Activated B cell treated with CpG ODN at 0.5 μM for 24 hours (primary cell): ENCODE results near the gene CTCF. TPM values are rescaled to one million over a fixed set of nuclear protein-coding genes. Genes with fewer than 3 reads are reported as not detected.

ENCODE experiments used
- ATAC-seq: fragments of 200-7000 bp; cut with Tn5 transposase; one replicate; pipeline ENCODE4 v1.10.0; 2021; ENCODE audit warnings: low read depth, mild to moderate bottlenecking, moderate library complexity
- CTCF ChIA-PET: fragments of 350-600 bp; sonication (Branson Sonifier 250); formaldehyde crosslinking; loops from one replicate; lab custom pipeline; 2021; ENCODE audit warnings: antibody characterized with exemption; lab: Charles Lee
- POLR2A ChIA-PET: fragments of 350-600 bp; sonication (Branson Sonifier 250); formaldehyde crosslinking; loops from one replicate; lab custom pipeline; 2021; ENCODE audit warnings: antibody characterized with exemption; lab: Charles Lee
- DNase-seq: peaks from one replicate; pipeline ENCODE4 v3.0.0; 2022
- H3K27ac Mint-ChIP-seq: one replicate; pipeline ENCODE4 v1.8.0; 2020; ENCODE audit warnings: mixed read lengths
- H3K27me3 Mint-ChIP-seq: one replicate; pipeline ENCODE4 v1.8.0; 2021; ENCODE audit warnings: mixed read lengths
- H3K36me3 Mint-ChIP-seq: one replicate; pipeline ENCODE4 v1.8.0; 2021; ENCODE audit warnings: low read depth, mixed read lengths
- H3K4me1 Mint-ChIP-seq: one replicate; pipeline ENCODE4 v1.8.0; 2021; ENCODE audit warnings: mixed read lengths
- H3K4me3 Mint-ChIP-seq: one replicate; pipeline ENCODE4 v1.8.0; 2020; ENCODE audit warnings: mild to moderate bottlenecking, mixed read lengths
- H3K9me3 Mint-ChIP-seq: one replicate; pipeline ENCODE4 v1.8.0; 2020; ENCODE audit warnings: mixed read lengths
- CTCF ChIP-seq: fragments of 200-600 bp; IDR thresholded peaks from one replicate; pipeline ENCODE4 v1.8.0; 2022; ENCODE audit warnings: antibody characterized with exemption, mild to moderate bottlenecking
- intact Hi-C: fragments of 100-400 bp; cut with micrococcal nuclease; formaldehyde crosslinking; loops from one replicate; pipeline ENCODE4 v1.15.1; 2024
- total RNA-seq: library from RNA; stranded (reverse); gene quantifications from 2 replicates; pipeline ENCODE4 v1.2.3, GENCODE V29; 2022

The CTCF gene
- total RNA-seq, 1 donor from 2014 or later: 59.6 TPM

GRCh38 chr16:67558859-67559258 is 3.5 kb upstream of the CTCF start:
- intact Hi-C loops: no loop called here
- DNase-seq (no peak), ATAC-seq (no peak)
- no peaks in the 10 kb centered on the region for H3K27me3 Mint-ChIP-seq
- ChIA-PET POLR2A (interaction anchor here (0.6 to 1.2 kb wide), 4 partner anchors 11 to 509 kb away, joined by 3 to 5 read pairs (median 4); no protein-coding TSS in a partner anchor), CTCF (interaction anchor here (0.7 to 1.7 kb wide), 4 partner anchors 12 to 695 kb away, joined by 3 to 12 read pairs (median 4); partner anchors contain the start of gene CARMIL2)
- no peak overlapping the region for H3K27ac Mint-ChIP-seq
- H3K9me3 Mint-ChIP-seq: no peaks in the 10 kb centered on the region
- H3K36me3 Mint-ChIP-seq: peaks cover 16% of the 10 kb centered on the region
- no peak for TF ChIP-seq CTCF
- H3K4me1 Mint-ChIP-seq: peaks cover 60% of the 10 kb centered on the region
- H3K4me3 Mint-ChIP-seq: no peak overlapping the region

GRCh38 chr16:67560827-67561342 is 1.4 kb upstream of the CTCF start:
- no peaks in the 10 kb centered on the region for H3K27me3 Mint-ChIP-seq
- peaks cover 60% of the 10 kb centered on the region for H3K4me1 Mint-ChIP-seq
- no peak for TF ChIP-seq CTCF
- ATAC-seq (no peak), DNase-seq (no peak)
- intact Hi-C loops: no loop called here
- POLR2A ChIA-PET: interaction anchor here (0.7 to 5.0 kb wide), 13 partner anchors 9 to 100 kb away, joined by 3 to 133 read pairs (median 29); partner anchors contain the start of genes ACD, ATP6V0D1, CARMIL2 and PARD6A
- peak overlapping the region; percentile 91 for H3K27ac Mint-ChIP-seq
- H3K9me3 Mint-ChIP-seq: no peaks in the 10 kb centered on the region
- H3K36me3 Mint-ChIP-seq: peaks cover 10% of the 10 kb centered on the region
- H3K4me3 Mint-ChIP-seq: peak overlapping the region; percentile 87
- CTCF ChIA-PET: interaction anchor here (2.8 to 10.0 kb wide), 3 partner anchors 13 to 84 kb away, joined by 27 to 200 read pairs (median 29); partner anchors contain the start of gene CARMIL2

GRCh38 chr16:67561501-67561823 is 864 bp upstream of the CTCF start:
- DNase-seq (no peak), ATAC-seq (no peak)
- ChIA-PET CTCF (interaction anchor here (1.0 to 10.0 kb wide), 10 partner anchors 10 to 108 kb away, joined by 3 to 200 read pairs (median 6); partner anchors contain the start of gene CARMIL2), POLR2A (interaction anchor here (0.6 to 5.0 kb wide), 19 partner anchors 10 to 524 kb away, joined by 3 to 133 read pairs (median 15); partner anchors contain the start of genes ACD, ATP6V0D1, CARMIL2 and NFATC3)
- peak overlapping the region; percentile 91 for H3K27ac Mint-ChIP-seq
- intact Hi-C loops: no loop called here
- H3K4me3 Mint-ChIP-seq: peak overlapping the region; percentile 87
- TF ChIP-seq CTCF: no peak
- H3K4me1 Mint-ChIP-seq: peaks cover 60% of the 10 kb centered on the region
- H3K9me3 Mint-ChIP-seq: no peaks in the 10 kb centered on the region
- no peaks in the 10 kb centered on the region for H3K27me3 Mint-ChIP-seq
- peaks cover 8% of the 10 kb centered on the region for H3K36me3 Mint-ChIP-seq

- ATAC-seq (peak; percentile 77), DNase-seq (peak; percentile 97)
- no peaks in the 10 kb centered on the region for H3K9me3 Mint-ChIP-seq
- CTCF ChIA-PET: interaction anchor here (1.0 to 10.0 kb wide), 16 partner anchors 10 to 277 kb away, joined by 3 to 200 read pairs (median 5); partner anchors contain the start of genes ATP6V0D1 and CARMIL2
- POLR2A ChIA-PET: interaction anchor here (0.6 to 5.0 kb wide), 23 partner anchors 10 to 817 kb away, joined by 3 to 133 read pairs (median 7); partner anchors contain the start of genes ACD, ATP6V0D1, CARMIL2 and NFATC3
- H3K36me3 Mint-ChIP-seq: peaks cover 8% of the 10 kb centered on the region
- peaks cover 61% of the 10 kb centered on the region for H3K4me1 Mint-ChIP-seq
- intact Hi-C loops: loop anchor here (1.0 to 2.0 kb wide), 18 partner anchors 10 to 373 kb away; partner anchors contain the start of genes ACD, ATP6V0D1, CARMIL2 and FHOD1
- no peaks in the 10 kb centered on the region for H3K27me3 Mint-ChIP-seq
- no peak for TF ChIP-seq CTCF
- peak overlapping the region; percentile 91 for H3K4me3 Mint-ChIP-seq
- peak overlapping the region; percentile 91 for H3K27ac Mint-ChIP-seq
Measured at GRCh38 chr16:67561824-67562525, 351 bp upstream of the CTCF start.
